RPMI7951 (cell line): Measurements from ENCODE around the gene NKAIN2. TPM values are rescaled to one million over a fixed set of nuclear protein-coding genes. Genes with fewer than 3 reads are reported as not detected.

ENCODE experiments used
- DNase-seq: peaks from one replicate; pipeline ENCODE4 v3.0.0-alpha.2; 2012; ENCODE audit warnings: low read depth
- total RNA-seq: library from RNA; depleted of rRNA; stranded (reverse); fragments of >200 nt; shearing (Covaris generic); gene quantifications from 2 replicates; pipeline ENCODE4 v1.2.3, GENCODE V29; 2014; rRNA removed

NKAIN2 gene
- not detected in 2 replicates for total RNA-seq

DNA sequence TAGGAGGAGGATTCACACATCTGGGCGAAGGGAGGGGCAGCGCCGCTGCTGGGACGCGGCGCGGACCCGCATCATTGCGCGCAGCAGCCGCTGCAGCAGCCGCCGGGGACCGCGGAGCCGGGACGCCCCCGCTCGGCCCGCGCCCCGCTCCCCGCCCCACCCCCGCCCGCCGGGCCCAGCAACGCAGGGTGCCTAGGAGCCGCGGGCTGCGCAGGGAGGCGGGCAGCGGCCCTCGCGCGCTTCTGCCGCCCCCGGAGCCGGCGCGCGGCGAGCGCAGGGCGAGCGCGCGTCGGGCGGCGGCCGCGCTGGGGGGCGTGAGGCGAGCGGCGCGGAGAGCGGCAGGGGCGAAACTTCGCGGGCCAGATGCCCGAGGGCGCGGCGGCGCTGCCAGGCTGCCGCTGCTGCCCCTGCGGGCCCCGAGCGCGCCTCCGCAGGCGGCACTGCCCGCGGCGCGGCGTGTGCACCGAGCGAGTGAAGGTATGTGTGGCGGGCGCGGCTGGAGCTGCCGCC lies at the start of gene NKAIN2:
TSS of gene NKAIN2 (plus strand) at position 362 of the 510 bp plus-strand sequence.
- no peak for DNase-seq

DNA sequence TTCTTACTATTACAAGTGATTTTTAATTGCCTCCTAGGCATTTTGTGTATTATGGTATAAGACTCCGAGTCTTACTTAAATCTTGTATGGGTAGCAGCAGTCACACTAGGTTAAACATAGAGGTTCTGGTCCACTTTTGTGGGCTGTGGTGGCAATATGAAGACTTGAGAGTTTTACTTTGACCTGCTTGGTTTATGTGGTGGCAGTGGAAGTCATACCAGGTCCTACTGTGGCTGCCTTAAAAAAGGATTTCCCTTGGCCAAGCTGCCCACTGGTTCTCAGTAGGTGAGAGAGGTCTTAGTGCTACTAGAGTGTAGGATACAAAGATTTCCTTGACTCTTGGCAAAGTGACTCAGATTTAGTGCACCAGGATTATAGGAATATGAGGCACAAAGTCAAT lies 44.2 kb upstream of the NKAIN2 start:
- no peak for DNase-seq

DNA sequence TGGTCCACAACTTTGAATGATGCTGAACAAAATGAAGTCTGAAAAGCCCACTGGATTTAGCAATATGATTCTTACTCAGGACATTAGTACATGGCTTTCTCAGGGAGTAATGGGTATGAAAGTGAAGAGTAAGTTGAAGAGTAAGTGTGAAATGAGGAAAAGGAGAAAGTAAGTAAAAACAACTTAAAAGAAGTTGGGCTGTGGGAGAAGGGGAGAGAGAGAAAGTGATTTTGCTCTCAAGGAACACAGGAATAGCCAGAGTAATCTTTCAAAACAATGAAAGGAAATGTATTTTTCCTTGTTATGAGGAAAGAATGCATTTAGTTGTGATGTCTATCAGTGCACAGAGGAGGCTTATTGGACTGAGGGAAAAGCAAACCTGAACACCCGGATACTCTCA lies 39.8 kb upstream of the NKAIN2 start:
- no peak for DNase-seq

- DNase-seq, result no peak
These were observed 38.9 kb upstream of the NKAIN2 start for GRCh38 chr6:123764722-123765121.

DNA sequence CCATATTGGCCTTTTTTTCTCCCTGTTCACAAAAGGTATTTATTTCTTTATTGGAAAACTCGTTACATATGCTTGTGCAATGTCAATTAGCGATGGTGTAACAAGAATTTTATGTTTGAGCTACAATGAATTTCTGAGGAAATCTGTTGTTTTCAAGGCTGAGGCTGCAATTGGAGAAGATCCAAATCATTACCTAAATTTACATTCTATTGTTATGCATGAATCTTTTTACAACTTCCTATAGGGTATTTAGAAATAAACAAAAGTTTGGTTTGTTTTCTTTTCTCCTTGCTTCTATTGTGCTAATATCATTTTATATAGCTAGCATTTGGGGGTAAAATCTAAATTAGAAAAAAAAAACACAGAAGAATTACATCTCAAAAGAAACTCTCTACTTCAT lies 34.7 kb upstream of the NKAIN2 start:
- DNase-seq, result no peak

GRCh38 chr6:123769431-123769830 lies 34.2 kb upstream of the NKAIN2 start:
- DNase-seq, result no peak

DNA sequence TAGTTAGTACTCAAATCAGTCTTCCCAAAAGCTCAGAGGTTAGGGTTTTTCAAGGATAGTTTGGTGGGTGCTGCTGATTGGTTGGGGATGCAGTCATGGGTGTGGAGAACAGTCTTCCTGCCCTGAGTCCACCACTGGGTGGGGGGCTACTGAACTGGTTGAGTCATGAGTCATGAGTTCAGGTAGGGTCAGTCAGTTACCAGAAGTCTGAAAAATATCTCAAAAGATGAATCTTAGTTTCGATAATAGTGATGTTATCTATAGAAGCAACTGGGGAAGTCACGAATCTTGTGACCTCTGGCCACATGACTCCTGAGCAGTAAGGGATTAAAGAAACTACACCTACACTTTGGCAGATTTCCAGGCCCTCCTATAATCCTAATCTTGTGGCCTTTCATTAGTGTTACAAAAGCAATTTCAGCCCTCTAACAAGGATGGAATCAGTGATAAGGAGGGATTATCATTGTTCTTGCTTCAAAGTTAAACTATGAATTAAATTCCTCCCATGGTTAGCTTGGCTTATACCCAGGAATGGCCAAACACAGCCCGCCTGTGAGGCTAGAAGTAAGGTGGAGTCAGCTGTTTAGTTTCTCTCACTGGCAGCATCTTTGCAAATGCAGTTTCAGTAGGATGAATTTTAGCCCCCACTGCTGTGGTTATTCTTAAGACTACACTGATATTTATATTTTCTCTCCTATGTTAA lies 33.3 kb upstream of the NKAIN2 start:
- no peak for DNase-seq

DNA sequence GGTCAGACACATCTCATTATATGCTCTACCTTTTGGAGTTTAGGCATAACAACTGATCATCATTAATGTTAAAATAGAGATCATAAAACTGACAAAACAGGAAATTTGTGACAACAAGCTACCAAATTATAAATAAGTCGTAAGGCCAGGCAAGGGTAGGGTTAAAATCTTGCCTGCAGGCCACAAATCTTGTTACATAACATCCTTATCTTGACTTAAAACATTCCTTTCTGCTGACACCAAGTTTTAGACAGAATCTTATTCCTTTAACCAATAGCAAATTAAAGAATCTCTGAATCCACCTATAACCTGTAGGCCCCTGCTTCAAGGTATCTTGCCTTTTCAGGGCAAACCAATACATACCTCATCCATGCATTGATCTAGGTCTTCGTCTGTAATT lies 32.5 kb upstream of the NKAIN2 start:
- DNase-seq, result no peak

GRCh38 chr6:123777563-123777962 lies 26.1 kb upstream of the NKAIN2 start:
- no peak for DNase-seq

GRCh38 chr6:123780021-123780420 lies 23.6 kb upstream of the NKAIN2 start:
- no peak for DNase-seq

DNA sequence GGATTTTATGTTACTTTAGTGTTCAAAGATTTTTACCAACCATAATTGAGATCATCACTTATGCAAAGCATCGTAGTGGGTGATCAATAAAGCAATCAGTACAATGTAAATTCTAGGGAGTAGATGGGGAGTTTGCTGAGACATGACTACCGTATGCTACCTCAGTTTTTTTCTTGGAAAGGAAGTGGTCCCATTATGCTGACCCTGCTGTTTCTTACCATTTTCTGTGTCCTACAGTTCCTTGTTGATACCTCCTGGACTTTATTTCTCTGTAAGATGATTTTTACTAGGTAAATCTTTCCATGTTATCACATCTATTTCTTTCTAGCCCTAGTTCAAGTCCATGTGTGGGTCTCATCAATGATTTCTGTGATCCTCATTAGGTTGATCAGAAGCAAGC lies 19.3 kb upstream of the NKAIN2 start:
- DNase-seq, result no peak

DNA sequence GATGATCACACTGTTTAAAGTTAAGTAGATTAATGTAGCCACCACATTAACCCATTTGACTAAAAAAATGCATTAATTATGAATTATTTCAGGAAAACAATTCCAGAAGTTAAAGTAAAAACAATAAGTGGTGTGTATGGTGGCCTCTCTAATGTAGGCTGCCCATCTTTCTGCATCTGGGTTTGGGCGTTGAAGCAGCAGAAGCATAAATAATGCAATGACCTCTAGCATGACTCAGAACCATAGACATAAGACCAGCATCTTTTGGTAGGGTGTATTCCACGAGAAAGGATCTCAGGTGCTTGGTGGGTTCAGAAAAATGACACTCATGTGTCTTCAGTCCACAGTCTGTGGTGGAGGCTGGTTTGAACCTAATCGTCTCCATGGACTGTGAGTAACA lies 18.6 kb upstream of the NKAIN2 start:
- DNase-seq, result no peak

- DNase-seq, result no peak
These were observed 15.3 kb upstream of the NKAIN2 start for GRCh38 chr6:123788319-123788718.

DNA sequence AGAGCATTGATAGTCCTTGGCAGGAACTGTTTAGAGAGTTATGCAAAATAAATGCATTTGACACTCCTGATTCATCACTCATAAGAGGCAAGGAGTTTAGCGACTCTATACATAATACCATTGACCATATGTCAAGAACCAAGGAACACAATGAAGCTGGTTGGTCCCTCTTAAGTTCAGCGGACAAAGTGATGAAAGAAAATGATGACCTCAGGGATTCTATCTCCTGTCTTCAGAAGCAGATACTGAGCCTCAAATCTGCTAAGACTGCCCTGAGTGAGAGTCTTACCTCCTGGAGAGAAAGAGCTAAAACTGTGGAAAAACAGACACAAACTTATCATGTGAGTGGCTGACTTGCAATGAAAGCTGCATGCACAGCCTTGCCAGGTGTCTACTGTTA lies 9.5 kb upstream of the NKAIN2 start:
- no peak for DNase-seq

- no peak for DNase-seq
These were observed 8.9 kb upstream of the NKAIN2 start for GRCh38 chr6:123794799-123795198.

GRCh38 chr6:123801067-123801466 lies 2.6 kb upstream of the NKAIN2 start:
- DNase-seq, result no peak

DNA sequence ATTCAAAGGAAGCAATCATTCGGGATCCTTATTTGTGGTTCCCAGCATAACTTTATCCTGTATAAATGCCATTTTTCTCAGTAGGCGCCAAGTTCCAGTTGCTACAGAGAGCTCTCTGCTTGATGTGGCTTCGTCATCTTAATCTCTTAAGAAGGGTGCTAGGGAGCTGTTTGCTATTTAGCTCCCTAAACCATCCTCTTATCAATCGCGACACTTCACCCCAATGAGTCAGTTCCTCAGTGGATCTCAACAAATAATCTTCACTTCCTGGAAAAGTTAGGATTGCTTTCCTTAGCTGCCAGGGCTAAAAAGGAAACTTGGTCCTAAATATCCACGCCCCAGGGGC lies 1.3 kb upstream of the NKAIN2 start:
- DNase-seq, result no peak

DNA sequence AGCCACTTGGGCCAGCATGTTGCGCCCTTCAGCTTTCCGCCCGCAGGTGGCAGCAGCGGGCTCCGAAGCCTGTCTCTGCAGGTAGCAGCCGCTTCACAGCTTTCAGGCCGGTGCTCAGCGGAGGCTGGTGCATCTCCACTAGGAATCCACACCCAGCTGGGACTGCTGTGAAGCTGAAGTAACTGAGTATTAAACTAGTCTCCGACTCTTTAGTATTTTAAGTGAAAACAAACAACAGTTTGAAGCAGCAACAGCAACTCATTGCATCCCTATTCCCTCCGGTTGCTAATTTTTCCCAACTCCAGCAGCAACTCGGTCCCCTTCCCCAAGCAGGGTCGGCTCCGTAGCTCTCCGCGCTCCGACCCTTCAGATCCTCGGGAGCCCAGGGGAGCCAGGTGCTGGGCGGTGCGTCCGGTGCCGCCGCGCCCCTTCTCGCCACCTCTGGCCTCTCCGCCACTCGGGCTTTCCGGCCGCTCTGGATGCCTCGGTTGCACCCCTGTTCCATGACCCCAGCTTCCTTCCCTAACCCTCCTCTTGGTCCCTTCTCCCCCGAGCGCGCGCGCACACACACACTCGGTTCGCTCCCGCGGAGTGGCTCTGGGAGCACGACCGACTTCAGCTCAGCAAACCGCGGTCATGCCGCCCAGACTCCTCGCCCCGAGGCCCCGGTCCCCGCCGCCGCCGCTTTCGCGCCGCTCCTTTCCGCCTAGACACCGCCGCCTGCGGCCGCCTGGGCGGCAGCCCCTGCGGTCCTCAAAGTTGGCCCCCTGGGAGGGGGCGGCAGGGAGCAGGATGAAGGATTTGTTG lies 765 bp upstream of the NKAIN2 start:
- peak; percentile 56 for DNase-seq

- no peak for DNase-seq
These were observed 535 bp downstream of the NKAIN2 start for GRCh38 chr6:123804014-123804786.

DNA sequence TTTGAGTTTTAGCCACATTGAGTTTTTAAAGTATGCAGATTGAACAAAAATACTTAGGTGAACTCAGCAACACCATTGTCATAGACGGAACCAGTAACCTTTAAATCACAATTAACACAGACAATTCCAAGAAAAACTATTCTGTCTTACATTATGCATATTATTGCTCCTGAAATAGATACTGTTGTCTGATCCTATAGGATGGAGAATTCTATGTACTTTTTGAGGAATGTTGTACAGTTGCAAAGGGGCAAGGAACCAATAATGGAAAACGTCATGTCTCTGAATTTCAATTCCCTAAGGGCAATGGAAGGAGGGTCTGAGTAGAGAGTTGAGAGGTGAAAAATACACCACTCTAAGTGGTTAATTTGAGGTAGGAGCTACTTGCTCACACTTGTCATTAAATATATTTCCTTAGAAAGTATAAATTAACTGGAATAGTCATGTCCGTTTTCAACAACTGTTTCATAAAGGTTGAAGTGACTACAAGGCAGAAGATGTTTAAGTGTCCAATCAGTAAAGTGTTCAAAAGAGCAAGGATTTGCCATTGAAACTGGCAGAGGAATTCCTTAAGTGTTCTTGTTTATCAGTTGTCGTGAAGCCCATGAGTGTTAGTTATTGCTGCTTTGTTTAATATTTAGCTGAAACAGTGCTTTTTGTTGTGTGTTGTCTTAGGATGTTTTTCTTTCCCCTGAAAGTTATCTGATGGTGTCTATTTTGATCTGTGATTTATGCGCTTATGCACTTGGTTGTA lies 1.3 kb downstream of the NKAIN2 start:
- DNase-seq, result no peak

- DNase-seq, result no peak
These were observed 2.3 kb downstream of the NKAIN2 start for GRCh38 chr6:123805921-123806320.

DNA sequence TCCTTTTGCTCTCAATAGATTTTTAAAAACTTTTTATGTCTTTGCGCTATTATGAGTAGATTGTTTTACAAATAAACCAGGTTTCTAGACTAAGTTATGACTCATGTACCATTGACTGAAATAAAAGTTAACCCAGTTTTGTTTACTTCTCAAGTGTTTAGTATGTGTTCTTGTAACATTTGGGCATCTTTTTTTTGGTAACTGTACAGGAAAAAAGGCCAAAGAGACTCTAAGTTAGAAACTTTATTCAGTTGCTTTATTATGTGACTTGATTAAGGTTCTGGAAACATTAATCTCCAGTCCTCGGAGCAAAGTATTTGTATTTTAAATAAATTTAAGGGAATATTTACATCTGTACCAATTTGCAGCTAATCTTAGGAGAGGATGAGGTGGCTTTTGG lies 2.9 kb downstream of the NKAIN2 start:
- DNase-seq, result no peak
